NCI-H128 (cell line): ENCODE data around the gene FBXO31.

Source experiments
- DNase-seq: peaks from one replicate; lab custom pipeline; 2025; ENCODE audit not compliant: unreplicated experiment; lab: John Stamatoyannopoulos, UW

FBXO31 gene

DNA sequence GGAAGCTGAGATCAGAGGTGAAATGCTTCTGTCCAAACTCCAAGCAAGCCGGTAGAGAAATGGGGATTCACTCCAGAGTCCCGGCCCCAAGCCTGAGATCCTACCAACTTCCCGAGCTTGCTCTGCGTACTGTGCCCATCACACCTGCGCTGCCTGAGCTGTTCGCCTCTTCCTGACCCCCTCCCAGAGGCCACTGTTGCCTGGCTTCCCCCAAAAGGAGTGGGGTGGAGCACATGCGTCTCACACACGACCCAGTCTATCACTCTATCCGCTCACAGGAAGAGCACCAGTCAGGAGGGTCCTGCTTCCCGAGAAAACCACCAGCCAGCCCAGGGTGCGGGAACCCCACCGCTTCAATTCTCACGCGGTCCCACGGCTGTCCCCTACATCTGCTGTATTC, 52.9 kb downstream of the FBXO31 start:
- no peak for DNase-seq

DNA sequence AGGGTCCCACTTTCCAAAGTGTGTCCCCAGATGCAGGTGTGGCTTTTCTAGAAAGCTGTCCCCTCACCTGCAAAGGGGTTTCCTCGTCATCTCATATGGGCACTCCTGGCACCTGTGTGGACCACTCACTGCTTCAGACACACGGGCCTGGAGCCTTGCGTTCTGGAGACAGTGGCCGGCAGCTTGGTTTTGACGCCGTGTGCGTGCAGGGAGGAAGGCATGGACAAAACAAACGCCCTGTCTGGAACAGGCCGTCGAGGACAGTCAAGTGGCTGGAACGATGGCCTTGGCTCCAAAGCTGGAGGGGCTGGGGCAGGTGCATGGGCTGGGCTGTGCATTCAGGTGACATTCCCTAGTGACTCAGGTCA, 53.3 kb downstream of the FBXO31 start:
- DNase-seq: no peak

DNA sequence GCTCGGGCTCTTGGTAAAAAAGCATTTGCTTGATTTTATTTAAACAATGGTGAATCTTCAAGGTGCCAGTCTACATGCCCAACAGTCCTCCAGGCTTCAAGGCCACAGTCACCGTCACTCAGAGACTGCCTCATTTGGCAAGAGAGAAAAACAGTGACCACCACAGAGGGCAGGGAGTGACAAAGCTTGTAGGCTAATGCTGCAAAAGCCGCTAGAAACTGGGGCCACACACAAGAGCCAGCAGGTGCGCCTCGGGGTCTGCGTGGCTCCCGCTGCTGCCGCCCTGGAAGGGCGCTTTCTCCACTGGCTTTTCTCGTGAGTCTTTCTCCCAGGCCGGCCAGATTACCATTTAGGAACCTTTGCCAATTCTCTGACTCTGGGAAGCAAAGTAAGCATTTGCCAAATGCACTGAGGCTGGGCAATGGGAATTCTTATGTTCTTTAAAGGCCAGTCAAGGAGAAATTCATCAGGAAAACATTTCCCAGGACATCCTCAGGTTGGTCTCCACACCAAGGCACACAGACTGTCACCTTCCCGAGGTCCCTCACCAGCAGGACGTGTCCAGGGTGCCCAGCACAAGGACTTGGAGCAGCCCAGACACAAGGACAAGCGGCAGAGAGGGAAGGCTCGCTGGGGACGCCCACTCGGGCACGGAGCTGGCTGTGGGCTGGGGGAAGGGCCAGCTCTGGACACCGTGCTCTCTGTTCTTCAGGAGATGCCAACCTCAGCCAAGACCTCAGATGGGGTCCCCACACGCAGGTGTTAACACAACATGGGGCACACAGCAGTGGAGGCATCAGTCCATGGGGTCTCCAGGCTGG, 53.9 kb downstream of the FBXO31 start:
- no peak for DNase-seq

DNA sequence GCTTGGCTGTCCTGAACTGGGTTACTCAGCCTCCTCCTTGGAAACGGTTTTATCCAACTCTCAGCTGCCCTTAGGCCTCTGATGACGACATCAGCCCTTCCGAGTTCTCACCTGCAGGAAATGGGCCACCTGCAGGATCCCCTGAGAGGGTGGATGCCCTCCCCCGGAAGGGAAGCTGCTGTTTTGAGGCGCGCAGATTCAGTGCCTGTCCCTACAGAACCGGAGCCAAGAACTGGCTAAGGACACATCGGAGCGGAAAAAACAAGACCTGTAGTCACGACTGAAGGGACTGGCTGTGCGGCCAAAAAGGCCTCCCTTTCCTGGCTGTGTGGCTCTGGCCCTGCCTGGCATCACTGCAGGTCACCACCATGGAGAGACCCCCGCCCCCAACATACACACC, 54.7 kb downstream of the FBXO31 start:
- no peak for DNase-seq

DNA sequence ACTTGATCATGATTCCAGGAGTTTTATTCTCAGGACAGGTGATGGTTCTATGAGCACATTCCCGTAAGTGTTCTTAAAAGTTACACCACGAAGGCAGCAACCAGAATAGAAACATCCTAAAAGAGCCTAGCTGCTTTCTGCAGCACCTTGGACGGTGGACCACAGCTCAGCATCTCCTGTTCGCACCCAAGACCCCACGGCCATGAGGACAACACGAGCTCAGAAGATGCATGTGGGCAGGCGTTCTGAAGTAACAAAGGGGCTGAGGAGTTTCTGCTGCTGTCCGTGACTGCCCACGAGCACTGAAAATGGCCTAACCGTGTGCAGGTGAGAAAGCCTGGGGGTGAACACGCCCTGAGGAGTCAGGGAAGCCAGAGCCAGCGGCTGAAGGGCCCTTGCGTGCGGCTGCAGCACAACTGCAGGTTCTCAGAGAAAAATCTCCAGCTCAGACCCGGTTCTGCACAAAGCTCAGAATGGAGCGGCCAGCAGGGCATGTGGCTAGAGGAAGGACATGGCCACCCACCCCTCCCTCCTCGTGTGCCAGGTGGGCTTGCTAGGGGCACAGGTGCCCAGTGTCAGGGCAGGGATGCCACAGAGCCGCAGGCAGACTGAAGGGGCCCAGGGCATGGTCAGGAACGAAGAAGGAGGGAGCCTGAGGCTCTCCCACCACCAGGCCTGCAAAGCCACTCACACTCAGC, 55.6 kb downstream of the FBXO31 start:
- no peak for DNase-seq

DNA sequence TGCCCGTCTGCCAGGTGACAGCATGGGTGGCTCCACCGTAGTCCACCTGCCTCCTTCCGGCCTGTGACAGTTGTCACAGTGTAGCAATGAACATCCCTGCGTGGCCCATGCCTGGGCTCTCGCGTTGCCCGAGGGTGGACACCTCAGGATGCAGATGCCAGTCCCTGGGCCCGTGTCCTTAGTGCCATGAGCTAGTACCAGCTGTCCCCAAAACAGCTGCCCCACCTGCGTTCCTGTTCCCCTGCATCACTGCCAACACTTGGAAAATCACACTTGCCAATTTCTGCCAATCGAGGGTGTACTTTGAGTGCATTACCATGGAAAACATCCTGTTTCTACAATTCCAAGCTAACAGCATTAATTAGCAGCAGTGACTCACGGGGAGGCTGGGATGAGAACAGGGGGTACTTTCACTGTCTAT, 57.4 kb downstream of the FBXO31 start:
- DNase-seq: no peak

DNA sequence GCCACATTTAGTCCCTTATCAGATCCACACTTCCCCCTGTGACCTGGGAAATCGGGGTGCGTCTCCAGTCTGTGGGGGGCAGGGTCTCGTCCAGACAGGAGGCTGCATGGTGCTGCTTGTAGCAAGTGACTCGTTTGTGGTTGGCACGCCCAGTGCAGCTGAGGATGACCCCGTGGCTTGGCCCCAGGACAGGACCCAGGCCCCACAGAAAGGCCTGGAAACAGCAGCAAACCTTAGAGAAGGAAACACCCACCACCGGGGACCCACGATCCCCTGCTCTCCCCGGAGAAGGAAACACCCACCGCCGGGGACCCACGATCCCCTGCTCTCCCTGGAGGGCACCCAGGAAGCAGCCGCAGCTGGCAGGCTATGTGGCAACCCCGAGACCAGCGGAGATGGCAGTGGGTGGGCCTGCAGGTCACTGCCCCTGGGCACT, 58.1 kb downstream of the FBXO31 start:
- no peak for DNase-seq

DNA sequence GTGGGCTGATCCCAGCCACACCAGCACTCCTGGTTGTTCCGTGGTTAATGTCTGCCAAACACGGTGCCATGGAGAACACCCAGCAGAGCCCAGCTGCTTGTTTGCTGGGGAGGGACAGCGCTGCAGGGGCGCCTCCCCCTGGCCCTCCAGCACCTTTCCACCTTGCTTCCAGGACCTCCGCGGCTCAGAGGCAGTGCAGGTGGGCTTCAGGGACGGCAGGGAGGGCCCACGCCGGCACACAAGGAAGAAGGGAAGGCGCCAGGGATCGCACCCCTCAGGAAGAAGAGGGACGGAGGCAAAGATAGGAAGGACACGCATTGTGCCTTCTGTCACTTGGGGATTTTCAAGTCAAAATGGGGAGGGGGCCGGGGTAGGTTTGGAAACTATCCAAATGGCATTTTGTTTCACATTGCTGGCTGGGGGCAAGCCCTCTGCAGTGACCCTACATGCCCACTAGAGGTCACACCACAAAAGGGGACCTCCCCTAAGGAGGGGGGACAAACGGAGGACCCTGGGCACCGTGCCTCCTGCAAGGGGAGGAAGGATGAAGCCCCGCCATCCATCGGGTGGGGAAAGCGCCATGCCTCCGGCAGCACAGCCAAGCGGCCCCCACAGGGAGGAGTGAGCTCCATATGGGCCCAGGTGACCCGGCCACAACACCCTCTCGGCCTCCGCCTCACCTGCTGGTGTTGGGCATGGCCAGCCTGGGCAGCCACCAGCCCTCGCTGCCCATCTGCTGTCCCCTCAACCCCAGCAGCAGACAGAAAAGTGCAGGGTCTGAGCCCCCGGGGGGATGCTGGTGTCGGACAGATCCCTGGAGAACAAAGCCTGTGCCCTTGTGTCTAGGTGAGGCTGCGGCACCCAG, 58.9 kb downstream of the FBXO31 start:
- no peak for DNase-seq

DNA sequence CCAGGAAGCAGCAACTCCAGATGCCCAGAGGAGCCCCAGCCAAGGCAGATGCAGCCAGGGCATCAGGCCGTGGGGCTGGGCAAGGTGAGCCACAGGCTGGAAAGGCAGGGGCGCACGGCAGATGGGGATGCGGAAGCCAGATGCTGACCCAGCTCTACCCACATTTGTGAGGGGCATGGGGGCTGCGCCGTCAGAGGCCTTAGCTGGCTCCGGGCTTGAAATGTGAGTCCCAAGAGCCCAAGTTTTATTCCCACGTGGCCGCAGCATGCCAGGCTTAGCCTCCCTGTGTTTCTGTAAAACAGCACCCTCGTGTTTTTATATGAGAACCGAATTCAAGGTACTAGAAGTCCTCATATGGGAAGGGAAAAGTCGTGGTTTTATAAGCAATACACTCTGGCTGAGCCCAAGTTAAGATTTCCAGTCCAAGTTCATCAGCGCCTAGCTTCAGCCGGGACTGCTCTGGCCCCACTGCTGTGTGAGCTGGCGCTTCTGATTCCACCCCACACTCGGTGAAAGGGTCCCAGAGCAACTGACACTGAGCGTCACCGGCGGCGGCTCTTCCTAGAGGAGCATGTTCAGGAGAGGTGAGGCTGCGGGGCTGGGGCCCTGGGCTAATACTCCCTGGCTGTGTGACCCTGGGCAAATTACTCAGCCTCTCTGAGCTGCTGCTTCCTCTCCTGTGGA, 59.7 kb downstream of the FBXO31 start:
- DNase-seq: no peak

DNA sequence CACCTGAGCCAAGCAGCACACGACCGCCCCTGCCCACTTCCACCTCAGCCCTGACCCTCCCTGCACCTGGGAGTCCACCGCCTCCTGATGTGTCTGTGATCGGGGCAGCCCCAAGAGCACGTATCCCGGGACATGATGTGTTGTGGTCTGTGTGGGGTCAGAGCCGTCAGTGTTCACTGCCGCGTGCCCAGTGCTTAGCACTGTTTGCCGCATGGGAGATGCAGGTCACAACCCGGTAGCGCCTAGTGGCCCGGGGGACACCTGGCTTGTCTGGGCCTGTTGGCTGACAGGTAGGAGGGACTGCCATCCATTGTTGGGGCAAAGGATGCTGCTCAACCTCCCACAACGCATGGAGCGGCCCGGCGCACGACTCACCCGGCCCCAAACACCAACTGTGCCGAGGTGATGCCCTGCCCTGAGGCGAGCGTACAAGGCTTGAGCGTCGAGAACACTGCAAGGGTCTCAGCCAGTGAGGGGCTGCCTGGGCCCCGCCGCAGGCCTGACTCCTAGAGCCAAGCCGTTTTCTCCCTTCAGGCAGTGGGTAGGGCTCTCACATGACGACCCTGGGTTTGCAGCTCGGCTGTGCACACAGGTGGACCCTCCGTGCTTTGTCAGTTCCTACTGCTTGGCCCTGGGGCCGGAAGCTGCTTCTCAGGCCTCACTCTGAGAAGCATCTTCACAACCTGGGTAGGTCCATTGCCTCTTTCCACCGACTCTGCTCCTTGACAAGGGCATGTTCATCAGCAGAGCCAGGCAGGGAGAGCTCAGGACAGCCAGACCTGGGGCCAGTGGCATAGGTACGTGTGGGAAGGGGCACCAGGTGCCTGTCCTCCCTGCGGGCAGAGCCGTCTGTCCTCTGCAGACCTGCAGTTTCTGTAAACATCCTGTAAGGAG, 60.5 kb downstream of the FBXO31 start:
- DNase-seq: no peak

DNA sequence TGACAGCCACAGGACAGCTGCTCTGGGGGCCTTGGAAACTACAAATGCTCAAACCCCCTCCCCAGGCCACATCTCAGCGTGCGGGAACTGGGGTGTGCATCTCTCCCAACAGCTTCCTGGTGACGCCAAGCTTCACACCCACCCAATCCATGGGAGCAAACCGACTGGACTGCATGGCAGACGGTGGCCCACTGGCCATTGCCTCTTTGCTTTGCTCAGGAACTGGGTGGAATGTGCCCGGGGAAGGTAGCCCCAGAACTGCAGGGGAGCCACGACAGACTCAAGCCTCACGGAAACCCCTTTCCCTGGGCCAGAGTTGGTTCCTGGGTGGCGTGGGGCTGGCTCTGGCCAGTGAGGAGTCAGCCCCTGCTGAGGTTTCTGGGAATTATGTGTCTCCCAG, 61.2 kb downstream of the FBXO31 start:
- no peak for DNase-seq

DNA sequence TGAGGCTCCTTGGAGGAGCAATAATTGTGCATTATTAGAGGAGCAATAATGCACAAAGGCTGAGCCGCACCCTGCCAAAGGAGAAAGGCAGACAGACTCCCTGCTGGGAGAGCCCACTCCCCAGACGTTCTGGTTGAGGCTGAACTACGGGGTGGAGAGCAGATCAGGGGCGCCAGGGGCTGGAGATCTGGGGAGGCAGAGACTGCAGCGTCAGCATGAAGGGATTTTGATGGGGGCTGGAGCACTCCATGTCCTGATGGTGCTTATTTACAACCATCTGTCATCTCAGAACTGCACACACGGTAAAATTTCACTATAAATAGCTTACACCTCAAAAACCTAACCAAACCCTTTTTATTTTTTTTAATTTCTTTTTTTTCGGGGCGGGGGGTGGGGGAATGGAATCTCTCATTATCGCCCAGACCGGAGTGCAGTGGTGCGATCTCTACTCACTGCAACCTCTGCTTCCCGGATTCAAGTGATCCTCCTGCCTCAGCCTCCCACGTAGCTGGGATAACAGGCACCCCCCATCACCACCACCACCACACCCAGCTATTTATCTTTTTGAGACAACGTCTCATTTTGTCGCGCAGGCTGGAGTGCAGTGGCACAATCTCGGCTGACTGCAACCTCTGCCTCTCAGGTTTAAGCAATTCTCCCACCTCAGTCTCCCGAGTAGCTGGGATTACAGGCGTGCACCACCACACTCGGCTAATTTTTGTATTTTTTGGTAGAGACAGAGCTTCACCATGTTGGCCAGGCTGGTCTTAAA, 62.1 kb downstream of the FBXO31 start:
- no peak for DNase-seq

DNA sequence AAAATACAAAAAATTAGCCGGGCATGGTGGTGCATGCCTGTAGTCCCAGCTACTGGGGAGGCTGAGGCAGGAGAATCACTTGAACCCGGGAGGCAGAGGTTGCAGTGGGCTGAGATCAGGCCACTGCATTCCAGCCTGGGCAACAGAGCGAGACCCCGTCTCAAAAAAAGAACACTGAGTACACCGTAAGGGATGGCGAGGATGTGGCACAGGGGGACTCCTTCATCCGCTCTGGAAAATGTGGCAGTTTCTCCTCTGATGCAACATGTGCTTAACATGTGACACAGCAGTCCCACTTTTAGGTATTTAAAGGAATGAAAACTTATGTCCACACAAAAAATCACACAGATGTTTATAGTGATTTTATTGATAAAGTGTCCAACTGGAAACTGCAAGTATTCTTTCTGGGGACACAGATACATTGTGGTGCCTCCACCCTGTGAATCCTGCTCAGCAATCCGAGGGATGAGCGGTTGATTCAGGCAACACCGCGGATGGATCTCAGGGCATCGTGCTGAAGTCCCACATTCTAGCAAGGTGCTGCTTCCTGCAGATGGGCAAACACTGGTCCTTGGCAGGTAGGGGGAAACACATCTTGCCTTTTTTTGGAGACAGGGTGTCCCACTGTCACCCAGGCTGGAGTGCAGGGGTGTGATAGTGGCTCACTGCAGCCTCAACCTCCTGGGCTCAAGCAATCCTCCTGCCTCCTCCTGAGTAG, 62.9 kb downstream of the FBXO31 start:
- DNase-seq: no peak

DNA sequence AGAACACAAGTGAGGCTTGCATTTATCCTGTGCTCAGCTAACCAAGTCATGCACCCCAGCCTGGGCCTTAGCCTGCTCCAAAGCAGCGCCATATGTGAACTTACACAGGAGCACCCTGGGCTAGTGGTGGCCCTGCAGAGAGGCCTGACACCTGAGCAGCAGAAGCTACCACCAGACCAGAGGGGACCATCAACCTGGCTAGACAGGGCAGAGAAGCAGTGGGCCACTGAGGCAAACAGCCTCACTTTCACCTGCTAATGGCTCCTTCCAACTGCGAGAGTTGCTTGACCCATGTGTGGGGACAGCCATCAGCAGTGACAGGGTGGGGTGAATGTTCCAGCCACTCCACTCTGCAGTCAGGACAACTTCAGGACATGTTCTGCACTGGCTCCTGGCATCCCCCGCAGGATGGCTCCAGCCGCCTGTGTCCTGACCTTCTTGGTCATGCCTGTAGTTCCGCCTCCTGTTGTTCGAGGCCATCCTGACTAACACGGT, 63.5 kb downstream of the FBXO31 start:
- DNase-seq: no peak

DNA sequence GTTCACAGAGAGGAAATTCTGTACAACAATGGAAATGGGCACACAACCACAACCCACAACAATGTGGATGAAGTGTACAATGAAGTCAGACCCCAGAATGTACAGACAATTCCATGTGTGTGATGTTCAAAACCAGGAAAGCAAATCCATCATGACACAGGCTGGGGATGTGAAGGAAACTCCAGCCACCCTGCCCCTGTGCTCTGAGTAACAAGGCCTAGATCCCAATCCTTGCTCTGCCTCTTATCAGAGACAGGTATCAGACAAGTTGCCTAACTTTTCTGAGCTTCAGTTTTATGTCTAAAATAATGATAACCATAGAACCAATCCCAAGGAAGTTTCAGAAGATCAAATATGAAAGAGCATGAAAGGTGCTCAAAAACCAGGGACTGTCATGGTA, 64.6 kb downstream of the FBXO31 start:
- DNase-seq: no peak

DNA sequence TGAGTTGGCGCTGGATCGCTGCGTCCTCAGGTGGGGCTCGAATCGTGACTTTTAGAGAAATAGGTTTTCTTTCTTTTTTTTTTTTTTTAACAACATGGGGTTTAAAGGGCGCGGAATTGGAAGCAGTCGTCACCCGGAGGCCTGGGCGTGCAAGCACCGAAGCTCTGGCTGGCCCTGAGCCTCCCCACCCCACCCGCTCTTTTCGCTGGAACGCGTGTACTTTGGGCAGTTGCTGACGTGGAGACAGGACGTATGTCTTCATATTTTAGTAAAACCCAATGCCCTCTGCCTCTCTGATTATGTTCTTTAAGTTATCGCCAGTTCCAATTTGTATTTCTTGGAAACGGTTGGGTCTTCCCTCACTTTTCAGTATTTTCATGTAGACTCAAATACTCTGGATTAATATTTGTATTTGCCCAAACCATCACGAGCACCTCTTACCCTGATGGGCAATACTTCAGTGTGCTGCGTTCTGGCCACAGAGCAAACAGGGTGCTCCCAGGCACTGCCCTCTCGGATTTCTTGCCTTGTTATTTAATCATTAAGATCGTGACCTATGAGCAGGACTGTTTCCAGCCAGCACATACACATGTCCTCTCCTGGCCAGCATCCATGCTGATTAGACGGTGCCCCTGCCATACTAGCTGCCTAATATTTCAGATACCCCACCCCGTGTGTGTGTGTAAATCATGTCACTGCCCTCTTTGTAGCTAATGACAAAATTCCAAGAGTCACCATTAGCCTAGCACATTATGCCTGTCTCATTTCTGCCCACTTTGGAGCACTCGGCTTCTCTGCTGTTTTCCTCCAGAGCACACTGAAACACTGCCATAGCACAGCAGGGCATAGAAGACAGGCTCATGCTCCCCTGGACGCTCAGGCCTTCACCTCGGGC, 65.6 kb downstream of the FBXO31 start:
- no peak for DNase-seq

DNA sequence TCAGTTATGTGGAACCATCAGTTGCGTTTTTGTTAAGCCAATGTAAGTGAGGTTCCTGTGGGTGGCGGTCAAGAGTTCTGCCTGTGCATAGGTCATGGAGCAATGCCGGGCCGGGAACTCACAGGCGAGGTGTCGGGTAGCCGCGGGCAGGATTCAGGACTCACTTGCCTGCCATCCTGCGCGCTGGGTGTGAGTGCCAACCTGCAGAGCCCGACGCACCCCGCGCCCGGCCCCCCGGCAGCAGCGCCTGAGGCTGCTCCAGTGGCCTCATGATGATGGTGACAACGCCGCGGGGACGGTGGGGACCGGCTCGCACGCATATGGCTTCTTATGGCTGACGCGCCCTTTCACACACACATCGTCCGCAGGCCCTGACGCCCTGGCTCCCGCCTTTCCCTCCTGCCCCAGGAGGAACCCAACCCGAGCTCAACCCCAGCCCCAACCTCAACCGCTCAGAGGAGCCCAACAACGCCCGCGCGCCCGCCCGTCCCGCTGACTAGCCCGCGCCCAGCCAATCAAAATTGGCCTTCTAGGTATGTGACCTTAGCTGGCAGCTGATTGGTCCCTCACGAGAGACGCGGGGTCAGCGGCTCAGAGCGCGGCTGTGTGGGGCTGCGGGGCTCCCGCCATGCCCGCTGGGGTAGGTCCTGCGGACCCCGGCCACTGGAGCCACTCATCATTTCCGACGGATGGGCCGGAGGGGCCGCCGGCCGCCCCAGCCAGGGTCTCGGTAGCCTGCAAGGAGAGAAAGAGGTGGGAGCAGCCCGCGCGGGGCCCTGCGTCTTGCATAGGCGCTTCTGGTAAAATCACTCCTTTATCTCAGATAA, 66.4 kb downstream of the FBXO31 start, which contains the start of gene C16orf95:
Gene C16orf95, minus strand, starts transcription at position 470 of the 827 bp plus-strand sequence. Its CDS starts 150 bp downstream, at position 320.
- DNase-seq: peak; percentile 85
